HCT116 (cell line): ENCODE results near the gene MSH6. TPM values are rescaled to one million over a fixed set of nuclear protein-coding genes. Genes with fewer than 3 reads are reported as not detected.

Experiments used
- ATAC-seq: fragments of 200-7000 bp; cut with Tn5 transposase; 2 replicates; pipeline ENCODE4 v1.9.1; 2020; ENCODE audit warnings: mild to moderate bottlenecking, moderate library complexity
- BruUV-seq: library from RNA; stranded (reverse); fragments of 400-500 nt; replicated peaks from 2 replicates; lab custom pipeline; 2021; lab: Mats Ljungman, UMichigan
- CTCF ChIA-PET: fragments of 300-600 bp; sonication (Branson Sonifier 250); formaldehyde crosslinking; loops from one replicate; lab custom pipeline; 2021; ENCODE audit warnings: antibody characterized with exemption; lab: Charles Lee
- POLR2A ChIA-PET: fragments of 300-600, 350-600 bp; sonication (Branson Sonifier 250); formaldehyde crosslinking; loops from one replicate; lab custom pipeline; 2021; ENCODE audit warnings: antibody characterized with exemption; lab: Charles Lee
- RAD21 ChIA-PET, 2 experiments: fragments of 300-600 bp; sonication (Branson Sonifier 250); formaldehyde crosslinking; loops; one replicate each; lab custom pipeline; 2023; ENCODE audit warnings: low total read pairs in 2 of 2; ENCODE audit not compliant: uncharacterized antibody in 2 of 2, unreplicated experiment in 2 of 2, low non-redundant PET in 1 of 2; lab: Charles Lee
- DNase-seq: peaks from one replicate; pipeline ENCODE4 v3.0.0-alpha.2; 2010; ENCODE audit warnings: low read depth, low spot score
- H2AFZ ChIP-seq: fragments of 200-600 bp; shearing (Covaris generic), sonication (generic); 2 replicates; pipeline ENCODE4 v1.6.1; 2017; ENCODE audit warnings: low read depth, mixed run types, mixed read lengths, antibody characterized with exemption, low read length; ENCODE audit not compliant: poor library complexity, severe bottlenecking
- H3K27ac ChIP-seq: 2 replicates; pipeline ENCODE4 v1.5.1; 2012; ENCODE audit warnings: low read depth, low read length
- H3K27me3 ChIP-seq: fragments of 200-600 bp; sonication (generic); 2 replicates; pipeline ENCODE4 v1.6.1; 2016; ENCODE audit warnings: mixed run types, low read length, mixed read lengths; ENCODE audit not compliant: insufficient read depth
- H3K36me3 ChIP-seq, 2 experiments: fragments of 200-500 bp in 1 of 2; fragments of 200-600 bp in 1 of 2; sonication (Bioruptor generic) in 1 of 2; sonication (generic) in 1 of 2; 2 replicates each; pipeline versions ENCODE4 v1.5.1 to v1.6.1; 2014 to 2016; ENCODE audit warnings: low read length in 2 of 2, inconsistent platforms in 1 of 2, mixed read lengths in 1 of 2, mixed run types in 1 of 2; ENCODE audit not compliant: insufficient read depth in 2 of 2, control insufficient read depth in 1 of 2
- H3K4me1 ChIP-seq, 2 experiments: fragments of 200-600 bp in 1 of 2; sonication (generic) in 1 of 2; 2 replicates each; pipeline versions ENCODE4 v1.5.1 to v1.6.1; 2012 to 2017; ENCODE audit warnings: low read length in 2 of 2, inconsistent platforms in 1 of 2, mild to moderate bottlenecking in 1 of 2, mixed read lengths in 1 of 2, mixed run types in 1 of 2, moderate library complexity in 1 of 2; ENCODE audit not compliant: insufficient read depth in 2 of 2, control insufficient read depth in 1 of 2
- H3K4me2 ChIP-seq: fragments of 200-600 bp; sonication (generic); 2 replicates; pipeline ENCODE4 v1.6.1; 2017; ENCODE audit warnings: mixed run types, low read length, mixed read lengths
- H3K4me3 ChIP-seq, 2 experiments: fragments of 200-600 bp in 1 of 2; sonication (generic) in 1 of 2; replicated peaks in 1 of 2; 2 replicates each; pipeline ENCODE4 v1.5.1; 2011 to 2016; ENCODE audit warnings: low read length in 2 of 2, control low read depth in 1 of 2, low read depth in 1 of 2, mild to moderate bottlenecking in 1 of 2, mixed read lengths in 1 of 2, mixed run types in 1 of 2
- H3K79me2 ChIP-seq: fragments of 200-600 bp; sonication (generic); 2 replicates; pipeline ENCODE4 v1.6.1; 2017; ENCODE audit warnings: mild to moderate bottlenecking, mixed run types, low read length, moderate library complexity, mixed read lengths; ENCODE audit not compliant: insufficient read depth
- H3K9ac ChIP-seq: fragments of 200-600 bp; sonication (generic); 2 replicates; pipeline ENCODE4 v1.6.1; 2016; ENCODE audit warnings: low read length, mixed read lengths
- H3K9me2 ChIP-seq: fragments of 200-600 bp; sonication (generic), shearing (Covaris generic); 2 replicates; pipeline ENCODE4 v1.6.1; 2017; ENCODE audit warnings: mixed run types, mild to moderate bottlenecking, moderate library complexity; ENCODE audit not compliant: insufficient read depth
- H3K9me3 ChIP-seq, 2 experiments: fragments of 200-500 bp in 1 of 2; fragments of 200-600 bp in 1 of 2; sonication (Bioruptor generic) in 1 of 2; sonication (generic) in 1 of 2; 2 replicates each; pipeline ENCODE4 v1.6.1; 2014 to 2017; ENCODE audit warnings: low read length in 2 of 2, mixed read lengths in 2 of 2, inconsistent platforms in 1 of 2, low read depth in 1 of 2, mild to moderate bottlenecking in 1 of 2, mixed run types in 1 of 2, moderate library complexity in 1 of 2; ENCODE audit not compliant: control insufficient read depth in 1 of 2, insufficient read depth in 1 of 2
- H4K20me1 ChIP-seq: fragments of 200-600 bp; sonication (generic), shearing (Covaris generic); 2 replicates; pipeline ENCODE4 v1.6.1; 2017; ENCODE audit warnings: mixed run types, mild to moderate bottlenecking, moderate library complexity; ENCODE audit not compliant: insufficient read depth
- EGR1 ChIP-seq: IDR thresholded peaks from 2 replicates; pipeline ENCODE4 v1.6.1; 2012; ENCODE audit warnings: low read depth
- EZH2 ChIP-seq: fragments of 200-600 bp; sonication (generic); IDR thresholded peaks from 2 replicates; pipeline ENCODE4 v1.6.1; 2017; ENCODE audit warnings: antibody characterized with exemption, mixed run types
- EZH2phosphoT487 ChIP-seq: fragments of 200-600 bp; IDR thresholded peaks from 2 replicates; pipeline ENCODE4 v1.6.1; 2018; ENCODE audit warnings: antibody characterized with exemption, borderline replicate concordance
- FOSL1 ChIP-seq: IDR thresholded peaks from 2 replicates; pipeline ENCODE4 v1.6.1; 2012; ENCODE audit warnings: low read depth
- JUND ChIP-seq: IDR thresholded peaks from 2 replicates; pipeline ENCODE4 v1.6.1; 2012
- POLR2AphosphoS5 ChIP-seq: IDR thresholded peaks from 2 replicates; pipeline ENCODE4 v1.6.1; 2011; ENCODE audit warnings: mild to moderate bottlenecking, low read depth, low read length, moderate library complexity
- REST ChIP-seq: IDR thresholded peaks from 2 replicates; pipeline ENCODE4 v1.6.1; 2012; ENCODE audit warnings: low read depth
- SP1 ChIP-seq: IDR thresholded peaks from 2 replicates; pipeline ENCODE4 v1.6.1; 2012; ENCODE audit warnings: low read depth
- YY1 ChIP-seq: IDR thresholded peaks from 2 replicates; pipeline ENCODE4 v1.6.1; 2011; ENCODE audit warnings: low read length, low read depth, moderate library complexity, mild to moderate bottlenecking; ENCODE audit not compliant: insufficient replicate concordance; ENCODE audit errors: extremely low read depth
- ZBTB33 ChIP-seq: IDR thresholded peaks from 2 replicates; pipeline ENCODE4 v1.6.1; 2011; ENCODE audit warnings: mild to moderate bottlenecking, low read length, moderate library complexity; ENCODE audit not compliant: insufficient replicate concordance; ENCODE audit errors: extremely low read depth
- ZNF274 ChIP-seq: fragments of 200-500 bp; sonication (Bioruptor generic); IDR thresholded peaks from 2 replicates; pipeline ENCODE4 v1.6.1; 2014; ENCODE audit warnings: mild to moderate bottlenecking, low read depth, low read length, inconsistent platforms
- intact Hi-C: fragments of 100-400 bp; cut with micrococcal nuclease; formaldehyde crosslinking; loops from 2 replicates; pipeline ENCODE4 v1.10.0; 2022
- total RNA-seq: library from RNA; stranded (reverse); gene quantifications from one replicate; pipeline ENCODE4 v1.2.1, GENCODE V29; 2021; ENCODE audit not compliant: unreplicated experiment

MSH6 gene
- total RNA-seq, 1 experiment from 2014 or later: 71.2 TPM

GRCh38 chr2:47811668-47812067 lies 28.7 kb downstream of the MSH6 start:
- Histone ChIP-seq H4K20me1 (no peaks in the 10 kb centered on the region), H3K4me1 (no peaks in the 10 kb centered on the region), H3K79me2 (no peaks in the 10 kb centered on the region), H3K27ac (no peak overlapping the region), H3K9ac (no peak overlapping the region), H3K4me3 (no peak overlapping the region), H3K9me3 (no peaks in the 10 kb centered on the region), H3K36me3 (peaks cover 28 to 47% of the 10 kb centered on the region in 2 experiments), H3K27me3 (no peaks in the 10 kb centered on the region), H3K9me2 (no peaks in the 10 kb centered on the region), H3K4me2 (no peak overlapping the region), H2AFZ (no peak overlapping the region)
- no peak for TF ChIP-seq EZH2phosphoT487
- no peak for TF ChIP-seq JUND
- no peak for TF ChIP-seq POLR2AphosphoS5
- TF ChIP-seq EGR1: no peak
- TF ChIP-seq ZBTB33: no peak
- TF ChIP-seq SP1: no peak
- TF ChIP-seq EZH2: no peak
- no peak for TF ChIP-seq ZNF274
- TF ChIP-seq YY1: no peak
- TF ChIP-seq FOSL1: no peak
- no peak for TF ChIP-seq REST
- no TSS peak for BruUV-seq
- CTCF ChIA-PET: no interaction called here
- DNase-seq (no peak), ATAC-seq (no peak)
- intact Hi-C loops: no loop called here
- RAD21 ChIA-PET: no interaction called here
- POLR2A ChIA-PET: no interaction called here
